C4-2B (cell line): Measurements from ENCODE around the gene CDH18.
"Not testable (repeated sequence)": the region's sequence is repeated elsewhere in the genome, so short reads cannot be mapped to it uniquely, and the experiment has no call there.

ENCODE experiments used
- H3K27ac ChIP-seq: fragments of 450-650 bp; 2 replicates; pipeline ENCODE4 v1.5.1; 2017
- CTCF ChIP-seq: fragments of 450-650 bp; conservative IDR thresholded peaks from 2 replicates; pipeline ENCODE4 v1.5.1; 2017; ENCODE audit warnings: mild to moderate bottlenecking
- ZFX ChIP-seq: fragments of 450-650 bp; IDR thresholded peaks from 2 replicates; pipeline ENCODE4 v1.6.1; 2017

Gene CDH18

GRCh38 chr5:19835442-19835841, 152.6 kb downstream of the CDH18 start:
- TF ChIP-seq ZFX = no peak
- no peak for TF ChIP-seq CTCF
- H3K27ac ChIP-seq = no peak overlapping the region

GRCh38 chr5:19812720-19813119, 175.3 kb downstream of the CDH18 start:
- not testable (repeated sequence) for H3K27ac ChIP-seq

DNA sequence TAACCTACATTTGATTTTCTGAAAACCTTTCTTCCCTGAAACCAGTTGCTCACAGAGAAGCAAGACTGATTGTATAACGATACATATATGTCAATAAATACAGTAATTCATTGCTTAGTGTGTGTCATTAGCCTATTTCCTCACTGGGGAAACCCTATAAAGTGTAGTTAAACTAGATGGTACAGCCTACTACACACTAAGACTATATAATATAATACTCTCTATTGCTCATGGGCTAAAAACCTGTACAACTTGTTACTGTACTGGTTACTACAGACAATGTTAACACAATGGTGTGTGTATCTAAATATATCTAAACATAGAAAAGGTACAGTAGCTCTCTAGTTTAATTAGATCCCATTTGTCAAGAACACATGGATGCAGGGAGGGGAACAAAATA, 181.2 kb downstream of the CDH18 start:
- no peak for TF ChIP-seq ZFX
- no peak for TF ChIP-seq CTCF
- H3K27ac ChIP-seq = no peak overlapping the region

DNA sequence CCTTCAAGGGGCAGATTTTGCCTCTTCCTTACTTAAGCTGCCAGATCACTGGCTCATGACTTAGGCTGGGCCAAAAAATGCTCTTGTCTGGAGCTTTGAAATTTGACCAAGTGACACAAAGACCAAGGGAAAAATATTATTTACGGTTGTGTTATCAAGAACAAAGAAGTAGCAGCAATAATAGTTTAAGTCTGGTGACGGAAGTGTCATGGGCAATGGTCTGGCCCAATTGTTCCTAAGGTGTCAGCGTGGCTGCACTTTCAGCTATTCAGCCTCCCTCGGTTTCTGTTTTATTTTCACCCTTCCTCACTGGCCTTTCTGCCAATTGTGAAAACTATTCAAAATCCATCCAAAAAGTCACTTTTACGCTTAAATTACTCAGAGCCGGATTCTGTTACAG, 185.3 kb downstream of the CDH18 start:
- TF ChIP-seq CTCF = no peak
- no peak for TF ChIP-seq ZFX

GRCh38 chr5:19795218-19795617, 192.8 kb downstream of the CDH18 start:
- no peak overlapping the region for H3K27ac ChIP-seq
- TF ChIP-seq CTCF (peak; percentile 44), ZFX (no peak)

More for the DNA sequence above, 185.3 kb downstream of the CDH18 start:
- no peak overlapping the region for H3K27ac ChIP-seq

- H3K27ac ChIP-seq = no peak overlapping the region
- TF ChIP-seq CTCF = no peak
- TF ChIP-seq ZFX = no peak
Observed at GRCh38 chr5:19790829-19791466, 197.1 kb downstream of the CDH18 start.

- H3K27ac ChIP-seq = no peak overlapping the region
- TF ChIP-seq CTCF (no peak), ZFX (no peak)
Observed at GRCh38 chr5:19782566-19782965, 205.4 kb downstream of the CDH18 start.

DNA sequence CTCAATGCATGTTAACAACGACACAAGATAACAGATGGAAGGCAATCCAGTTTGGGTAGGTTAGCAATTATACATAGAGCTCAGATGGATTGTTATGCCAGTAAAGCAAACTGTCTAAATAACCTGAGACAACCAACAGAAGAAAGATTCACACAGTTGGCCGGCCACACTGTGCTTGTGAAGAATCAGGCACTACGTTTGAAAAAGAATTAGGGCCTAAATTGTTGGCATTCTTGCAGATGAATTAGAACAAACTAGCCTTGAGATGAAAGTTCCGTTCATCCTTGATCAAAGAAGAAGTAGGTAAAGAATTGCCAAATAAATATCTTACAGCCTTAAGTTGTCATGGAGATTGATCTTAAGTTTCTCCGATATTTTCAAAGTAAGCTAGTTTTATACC, 210.6 kb downstream of the CDH18 start:
- H3K27ac ChIP-seq = no peak overlapping the region
- TF ChIP-seq CTCF (no peak), ZFX (no peak)

DNA sequence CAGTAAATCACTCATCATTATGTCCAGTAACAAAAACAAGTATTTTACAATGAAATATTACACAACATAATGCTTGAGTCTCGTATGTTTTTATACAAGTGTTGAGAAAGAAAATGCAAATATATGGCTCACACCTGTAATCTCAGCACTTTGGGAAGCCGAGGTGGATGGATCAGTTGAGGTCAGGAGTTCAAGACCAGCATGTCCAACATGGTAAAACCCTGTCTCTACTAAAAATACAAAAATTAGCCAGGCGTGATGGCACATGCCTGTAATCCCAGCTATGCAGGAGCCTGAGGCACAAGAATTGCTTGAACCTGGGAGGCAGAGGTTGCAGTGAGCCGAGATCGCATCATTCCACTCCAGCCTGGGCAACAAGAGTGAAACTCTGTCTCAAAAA, 211.1 kb downstream of the CDH18 start:
- not testable (repeated sequence) for H3K27ac ChIP-seq
